Measurements from ENCODE around the gene MXRA8. TPM values are rescaled to one million over a fixed set of nuclear protein-coding genes. Genes with fewer than 3 reads are reported as not detected.

The MXRA8 gene
- total and polyA plus RNA-seq, 9 donors = 40.3 to 206 (median 131) TPM

- Histone ChIP-seq H3K27ac (peak overlapping the region; percentile 76 to 79), H3K4me3 (peak overlapping the region; percentile 46), H3K4me1 (ENCODE audit: insufficient read depth) (peaks cover 32% of the 10 kb centered on the region), H3K36me3 (no peaks in the 10 kb centered on the region), H3K9me3 (no peaks in the 10 kb centered on the region), H3K27me3 (no peaks in the 10 kb centered on the region)
- intact Hi-C loops (cut with DNase I) = no loop called here
- TF ChIP-seq EP300 (IDR thresholded peaks at IDR 0.05) = no peak
- TF ChIP-seq CTCF (IDR thresholded peaks at IDR 0.05) = peak in 1 of 3 donors; percentile 26
- peak; percentile 26 for TF ChIP-seq POLR2A (IDR thresholded peaks at IDR 0.05)
- DNase-seq = peak; percentile 87 to 92 (median 90)
- WGBS, 3 donors = 9 to 15% (median 13%) methylated on average over 24 to 29 of the region's 29 CpGs
Observed at GRCh38 chr1:1304331-1305299, 53.7 kb downstream of the MXRA8 start.

GRCh38 chr1:1303736-1304135 is 54.6 kb downstream of the MXRA8 start:
- Histone ChIP-seq H3K4me1 (ENCODE audit: insufficient read depth) (peaks cover 24% of the 10 kb centered on the region), H3K4me3 (no peak overlapping the region), H3K9me3 (no peaks in the 10 kb centered on the region), H3K27me3 (no peaks in the 10 kb centered on the region), H3K27ac (peak overlapping the region; percentile 76 to 79), H3K36me3 (no peaks in the 10 kb centered on the region)
- WGBS, 3 donors = 66 to 76% (median 73%) methylated on average over 6 to 13 of the region's 13 CpGs
- DNase-seq = peak in 1 of 5 donors; percentile 52
- intact Hi-C loops (cut with DNase I) = no loop called here
- no peak for TF ChIP-seq POLR2A (IDR thresholded peaks at IDR 0.05)
- TF ChIP-seq CTCF (IDR thresholded peaks at IDR 0.05) = no peak
- TF ChIP-seq EP300 (IDR thresholded peaks at IDR 0.05) = no peak

GRCh38 chr1:1302951-1303509 is 55.3 kb downstream of the MXRA8 start:
- Histone ChIP-seq H3K36me3 (no peaks in the 10 kb centered on the region), H3K4me1 (ENCODE audit: insufficient read depth) (peaks cover 24% of the 10 kb centered on the region)
- 80 to 83% (median 82%) methylated on average over 31 of the region's 31 CpGs for WGBS, 3 donors

More at GRCh38 chr1:1302951-1303509, 55.3 kb downstream of the MXRA8 start:
- Histone ChIP-seq H3K27me3 (no peaks in the 10 kb centered on the region), H3K27ac (no peak overlapping the region), H3K9me3 (no peaks in the 10 kb centered on the region), H3K4me3 (no peak overlapping the region)
- intact Hi-C loops (cut with DNase I) = no loop called here
- peak in 2 of 5 donors; percentile 19 to 55 for DNase-seq
- TF ChIP-seq EP300 (IDR thresholded peaks at IDR 0.05) = no peak
- no peak for TF ChIP-seq CTCF (IDR thresholded peaks at IDR 0.05)
- no peak for TF ChIP-seq POLR2A (IDR thresholded peaks at IDR 0.05)

Small RNAs within 50 kb of the gene (microRNA-seq; reads per million reads assigned to microRNA genes)
- gene MIR6727 (0 to 0.47 (median 0.18) reads per million in 3 donors), gene MIR6808 (0 to 0.32 (median 0) reads per million in 3 donors)

Other genes with a start within 250 kb of the MXRA8 start
- 10 to 100 TPM in 4 of 7 donors, 1 to 10 TPM in 3; 5.3 to 22.1 (median 10.7) TPM for gene C1orf159, start 242.5 kb downstream of the MXRA8 start, total RNA-seq
- 1 to 10 TPM in 1 of 2 donors, under 1 TPM in 1; 0.28 to 8.5 TPM for gene C1orf159, start 242.5 kb downstream of the MXRA8 start, polyA plus RNA-seq
- gene TTLL10, start 184.7 kb downstream of the MXRA8 start, total RNA-seq = 1 to 10 TPM in 3 of 7 donors, under 1 TPM in 2, not detected in 2; 0.60 to 7.0 (median 1.1) TPM
- not detected for gene TTLL10, start 184.7 kb downstream of the MXRA8 start, polyA plus RNA-seq
- gene TNFRSF18, start 152.0 kb downstream of the MXRA8 start, total RNA-seq = 1 to 10 TPM in 1 of 7 donors, under 1 TPM in 2, not detected in 4; 0.23 to 1.4 (median 0.41) TPM
- under 1 TPM in 1 of 2 donors, not detected in 1; 0.10 TPM for gene TNFRSF18, start 152.0 kb downstream of the MXRA8 start, polyA plus RNA-seq
- gene TNFRSF4, start 144.4 kb downstream of the MXRA8 start, total RNA-seq = 1 to 10 TPM in 3 of 7 donors, under 1 TPM in 4; 0.37 to 1.8 (median 0.71) TPM
- gene TNFRSF4, start 144.4 kb downstream of the MXRA8 start, polyA plus RNA-seq = 1 to 10 TPM in 1 of 2 donors, not detected in 1; 2.5 TPM
- gene SDF4, start 126.6 kb downstream of the MXRA8 start, total RNA-seq = 100 to 1,000 TPM in 4 of 7 donors, 10 to 100 TPM in 3; 57.1 to 145 (median 116) TPM
- gene SDF4, start 126.6 kb downstream of the MXRA8 start, polyA plus RNA-seq = 100 to 1,000 TPM in 1 of 2 donors, 10 to 100 TPM in 1; 32.5 to 128 TPM
- gene B3GALT6, start 126.3 kb downstream of the MXRA8 start, total RNA-seq = 10 to 100 TPM; 13.0 to 21.9 (median 18.0) TPM
- gene B3GALT6, start 126.3 kb downstream of the MXRA8 start, polyA plus RNA-seq = 1 to 10 TPM; 7.0 to 9.4 TPM
- gene C1QTNF12, start 111.8 kb downstream of the MXRA8 start, total RNA-seq = 1 to 10 TPM in 5 of 7 donors, under 1 TPM in 2; 0.92 to 4.8 (median 1.5) TPM
- 1 to 10 TPM in 1 of 2 donors, not detected in 1; 1.2 TPM for gene C1QTNF12, start 111.8 kb downstream of the MXRA8 start, polyA plus RNA-seq
- gene UBE2J2, start 84.7 kb downstream of the MXRA8 start, total RNA-seq = 10 to 100 TPM; 35.8 to 55.6 (median 49.3) TPM
- gene UBE2J2, start 84.7 kb downstream of the MXRA8 start, polyA plus RNA-seq = 10 to 100 TPM; 36.0 to 40.4 TPM
- 10 to 100 TPM in 1 of 7 donors, 1 to 10 TPM in 6; 6.3 to 10.2 (median 9.1) TPM for gene SCNN1D, start 78.1 kb downstream of the MXRA8 start, total RNA-seq
- 1 to 10 TPM in 1 of 2 donors, under 1 TPM in 1; 0.27 to 7.9 TPM for gene SCNN1D, start 78.1 kb downstream of the MXRA8 start, polyA plus RNA-seq
- 10 to 100 TPM; 23.1 to 62.4 (median 46.4) TPM for gene ACAP3, start 50.6 kb downstream of the MXRA8 start, total RNA-seq
- gene ACAP3, start 50.6 kb downstream of the MXRA8 start, polyA plus RNA-seq = 10 to 100 TPM in 1 of 2 donors, 1 to 10 TPM in 1; 3.5 to 33.4 TPM
- 10 to 100 TPM; 12.5 to 27.6 (median 21.7) TPM for gene PUSL1, start 50.0 kb downstream of the MXRA8 start, total RNA-seq
- 10 to 100 TPM in 1 of 2 donors, under 1 TPM in 1; 0.18 to 14.7 TPM for gene PUSL1, start 50.0 kb downstream of the MXRA8 start, polyA plus RNA-seq
- 100 to 1,000 TPM; 102 to 135 (median 109) TPM for gene INTS11, start 33.9 kb downstream of the MXRA8 start, total RNA-seq
- 100 to 1,000 TPM in 1 of 2 donors, 10 to 100 TPM in 1; 72.6 to 119 TPM for gene INTS11, start 33.9 kb downstream of the MXRA8 start, polyA plus RNA-seq
- gene CPTP, start 33.8 kb downstream of the MXRA8 start, total RNA-seq = 10 to 100 TPM; 13.8 to 21.0 (median 14.8) TPM
- gene CPTP, start 33.8 kb downstream of the MXRA8 start, polyA plus RNA-seq = 10 to 100 TPM in 1 of 2 donors, 1 to 10 TPM in 1; 2.4 to 18.3 TPM
- under 1 TPM in 6 of 7 donors, not detected in 1; 0.07 to 0.40 (median 0.23) TPM for gene TAS1R3, start 27.3 kb downstream of the MXRA8 start, total RNA-seq
- gene TAS1R3, start 27.3 kb downstream of the MXRA8 start, polyA plus RNA-seq = under 1 TPM in 1 of 2 donors, not detected in 1; 0.24 TPM
- gene DVL1, start 9.1 kb downstream of the MXRA8 start, total RNA-seq = 10 to 100 TPM; 38.0 to 85.2 (median 64.9) TPM
- gene DVL1, start 9.1 kb downstream of the MXRA8 start, polyA plus RNA-seq = 10 to 100 TPM in 1 of 2 donors, 1 to 10 TPM in 1; 2.1 to 51.2 TPM
- 10 to 100 TPM; 63.7 to 94.0 (median 73.2) TPM for gene AURKAIP1, start 16.7 kb upstream of the MXRA8 start, total RNA-seq
- gene AURKAIP1, start 16.7 kb upstream of the MXRA8 start, polyA plus RNA-seq = 10 to 100 TPM in 1 of 2 donors, 1 to 10 TPM in 1; 6.0 to 81.3 TPM
- gene CCNL2, start 40.8 kb upstream of the MXRA8 start, total RNA-seq = 100 to 1,000 TPM; 159 to 245 (median 196) TPM
- 100 to 1,000 TPM in 1 of 2 donors, 10 to 100 TPM in 1; 71.1 to 217 TPM for gene CCNL2, start 40.8 kb upstream of the MXRA8 start, polyA plus RNA-seq
- gene MRPL20, start 48.7 kb upstream of the MXRA8 start, total RNA-seq = 100 to 1,000 TPM in 1 of 7 donors, 10 to 100 TPM in 6; 79.9 to 130 (median 93.1) TPM
- 100 to 1,000 TPM; 113 to 120 TPM for gene MRPL20, start 48.7 kb upstream of the MXRA8 start, polyA plus RNA-seq
- 10 to 100 TPM in 5 of 7 donors, 1 to 10 TPM in 2; 4.5 to 48.8 (median 16.4) TPM for gene ANKRD65, start 62.7 kb upstream of the MXRA8 start, total RNA-seq
- gene ANKRD65, start 62.7 kb upstream of the MXRA8 start, polyA plus RNA-seq = 10 to 100 TPM in 1 of 2 donors, 1 to 10 TPM in 1; 5.0 to 13.3 TPM
- gene VWA1, start 77.1 kb upstream of the MXRA8 start, total RNA-seq = 10 to 100 TPM; 11.1 to 73.5 (median 44.9) TPM
- gene VWA1, start 77.1 kb upstream of the MXRA8 start, polyA plus RNA-seq = 10 to 100 TPM in 1 of 2 donors, under 1 TPM in 1; 0.20 to 14.2 TPM
- 1 to 10 TPM in 6 of 7 donors, under 1 TPM in 1; 0.53 to 5.3 (median 3.6) TPM for gene ATAD3C, start 91.1 kb upstream of the MXRA8 start, total RNA-seq
- 1 to 10 TPM in 1 of 2 donors, under 1 TPM in 1; 0.83 to 4.3 TPM for gene ATAD3C, start 91.1 kb upstream of the MXRA8 start, polyA plus RNA-seq
- 10 to 100 TPM; 13.1 to 26.5 (median 19.6) TPM for gene ATAD3B, start 113.2 kb upstream of the MXRA8 start, total RNA-seq
- 10 to 100 TPM in 1 of 2 donors, 1 to 10 TPM in 1; 1.0 to 15.0 TPM for gene ATAD3B, start 113.2 kb upstream of the MXRA8 start, polyA plus RNA-seq
- gene ATAD3A, start 153.6 kb upstream of the MXRA8 start, total RNA-seq = 10 to 100 TPM in 6 of 7 donors, 1 to 10 TPM in 1; 7.6 to 23.9 (median 17.8) TPM
- gene ATAD3A, start 153.6 kb upstream of the MXRA8 start, polyA plus RNA-seq = 10 to 100 TPM in 1 of 2 donors, 1 to 10 TPM in 1; 2.8 to 11.0 TPM
- 10 to 100 TPM in 3 of 7 donors, 1 to 10 TPM in 4; 6.2 to 20.8 (median 9.9) TPM for gene TMEM240, start 182.1 kb upstream of the MXRA8 start, total RNA-seq
- gene TMEM240, start 182.1 kb upstream of the MXRA8 start, polyA plus RNA-seq = 10 to 100 TPM in 1 of 2 donors, not detected in 1; 30.3 TPM
- gene SSU72, start 216.3 kb upstream of the MXRA8 start, total RNA-seq = 100 to 1,000 TPM in 6 of 7 donors, 10 to 100 TPM in 1; 91.9 to 119 (median 113) TPM
- 100 to 1,000 TPM in 1 of 2 donors, 10 to 100 TPM in 1; 72.3 to 107 TPM for gene SSU72, start 216.3 kb upstream of the MXRA8 start, polyA plus RNA-seq
- gene FNDC10, start 241.6 kb upstream of the MXRA8 start, total RNA-seq = 1 to 10 TPM in 5 of 7 donors, under 1 TPM in 2; 0.33 to 3.2 (median 2.0) TPM
- gene FNDC10, start 241.6 kb upstream of the MXRA8 start, polyA plus RNA-seq = 1 to 10 TPM in 1 of 2 donors, not detected in 1; 1.5 TPM

Measured in ovary (tissue), 9 donors.